ENCODE measurements around the gene SH3BP2. TPM values are rescaled to one million over a fixed set of nuclear protein-coding genes. Genes with fewer than 3 reads are reported as not detected.

Gene SH3BP2
- polyA plus RNA-seq, 1 donor (not counting 4 experiments of a cell fraction or from before 2014, with no cell fraction given) = 11.2 TPM

GRCh38 chr4:2825740-2826139 is 32.9 kb downstream of the SH3BP2 start:
- H3K27ac ChIP-seq (ENCODE audit: control insufficient read depth, insufficient read depth, low read length) = no peak overlapping the region
- H3K4me1 ChIP-seq (ENCODE audit: control insufficient read depth, extremely low read depth, insufficient read depth, low read length) = no peaks in the 10 kb centered on the region
- no peaks in the 10 kb centered on the region for H3K27me3 ChIP-seq (ENCODE audit: control insufficient read depth, extremely low read depth, insufficient read depth, low read length)
- no peak overlapping the region for H3K4me2 ChIP-seq (ENCODE audit: control insufficient read depth, extremely low read depth, insufficient read depth, low read depth, low read length)
- no peaks in the 10 kb centered on the region for H3K79me2 ChIP-seq (ENCODE audit: control insufficient read depth, insufficient read depth, low read length)
- dilution Hi-C loops (cut with MboI; ENCODE audit: extremely low pct_ligation_motif_present, low sequenced_read_pairs) = no loop called here
- no peak overlapping the region for H2AFZ ChIP-seq (ENCODE audit: control insufficient read depth, low read length)
- no peak overlapping the region for H3K9ac ChIP-seq (ENCODE audit: control insufficient read depth, extremely low read depth, insufficient read depth, low read length)
- H3K9me1 ChIP-seq (ENCODE audit: control insufficient read depth, extremely low read depth, insufficient read depth, low read length) = no peaks in the 10 kb centered on the region
- no peak for DNase-seq (ENCODE audit: low read depth, low spot score)
- no peaks in the 10 kb centered on the region for H3K9me3 ChIP-seq (ENCODE audit: control insufficient read depth, low read depth, low read length)
- H4K20me1 ChIP-seq (ENCODE audit: control insufficient read depth, extremely low read depth, insufficient read depth, low read length) = peaks cover 2% of the 10 kb centered on the region
- TF ChIP-seq EZH2 (IDR thresholded peaks at IDR 0.05; ENCODE audit: low read length) (no peak), CTCF (optimal IDR thresholded peaks at IDR 0.05 in 1 of 3, IDR thresholded peaks at IDR 0.05 in 1 of 3, conservative IDR thresholded peaks at IDR 0.05 in 1 of 3; ENCODE audit: extremely low read depth in 1 of 3, insufficient read depth in 2 of 3, low read length in 3 of 3) (no peak)
- H3K4me3 ChIP-seq (ENCODE audit: control insufficient read depth in 2 of 3, extremely low read depth in 1 of 3, insufficient read depth in 2 of 3, low read depth in 1 of 3, low read length in 3 of 3) = no peak overlapping the region
- peaks cover 3 to 30% of the 10 kb centered on the region in 2 experiments for H3K36me3 ChIP-seq (ENCODE audit: control insufficient read depth in 2 of 2, extremely low read depth in 1 of 2, insufficient read depth in 2 of 2, low read length in 2 of 2)
- no peak for FAIRE-seq

GRCh38 chr4:2827071-2827873 is 34.4 kb downstream of the SH3BP2 start:
- H2AFZ ChIP-seq (ENCODE audit: control insufficient read depth, low read length) = no peak overlapping the region
- H3K9me3 ChIP-seq (ENCODE audit: control insufficient read depth, low read depth, low read length) = no peaks in the 10 kb centered on the region
- H3K9ac ChIP-seq (ENCODE audit: control insufficient read depth, extremely low read depth, insufficient read depth, low read length) = no peak overlapping the region
- peaks cover 2% of the 10 kb centered on the region for H4K20me1 ChIP-seq (ENCODE audit: control insufficient read depth, extremely low read depth, insufficient read depth, low read length)
- dilution Hi-C loops (cut with MboI; ENCODE audit: extremely low pct_ligation_motif_present, low sequenced_read_pairs) = no loop called here
- no peaks in the 10 kb centered on the region for H3K9me1 ChIP-seq (ENCODE audit: control insufficient read depth, extremely low read depth, insufficient read depth, low read length)
- H3K4me2 ChIP-seq (ENCODE audit: control insufficient read depth, extremely low read depth, insufficient read depth, low read depth, low read length) = no peak overlapping the region
- no peak overlapping the region for H3K4me3 ChIP-seq (ENCODE audit: control insufficient read depth in 2 of 3, extremely low read depth in 1 of 3, insufficient read depth in 2 of 3, low read depth in 1 of 3, low read length in 3 of 3)
- peaks cover 3 to 30% of the 10 kb centered on the region in 2 experiments for H3K36me3 ChIP-seq (ENCODE audit: control insufficient read depth in 2 of 2, extremely low read depth in 1 of 2, insufficient read depth in 2 of 2, low read length in 2 of 2)
- TF ChIP-seq EZH2 (IDR thresholded peaks at IDR 0.05; ENCODE audit: low read length) = no peak
- DNase-seq (ENCODE audit: low read depth, low spot score) = no peak
- H3K79me2 ChIP-seq (ENCODE audit: control insufficient read depth, insufficient read depth, low read length) = no peaks in the 10 kb centered on the region
- no peak overlapping the region for H3K27ac ChIP-seq (ENCODE audit: control insufficient read depth, insufficient read depth, low read length)
- no peaks in the 10 kb centered on the region for H3K27me3 ChIP-seq (ENCODE audit: control insufficient read depth, extremely low read depth, insufficient read depth, low read length)
- H3K4me1 ChIP-seq (ENCODE audit: control insufficient read depth, extremely low read depth, insufficient read depth, low read length) = no peaks in the 10 kb centered on the region
- no peak for FAIRE-seq

Data from keratinocyte (primary cell).